HUES64 (cell line): ENCODE results near the gene NES.
A peak's percentile ranks its signal among the peaks of the same experiment; 100 is the strongest.

Experiments
- H3K27ac ChIP-seq: 2 replicates; pipeline ENCODE4 v1.7.0; 2013; ENCODE audit warnings: low read depth, low read length, inconsistent platforms
- H3K27me3 ChIP-seq: 2 replicates; pipeline ENCODE4 v1.6.1; 2013; ENCODE audit warnings: mild to moderate bottlenecking, low read length; ENCODE audit not compliant: insufficient read depth
- H3K36me3 ChIP-seq: 2 replicates; pipeline ENCODE4 v1.6.1; 2013; ENCODE audit warnings: mild to moderate bottlenecking, low read length; ENCODE audit not compliant: insufficient read depth
- H3K4me1 ChIP-seq: 2 replicates; pipeline ENCODE4 v1.6.1; 2013; ENCODE audit warnings: mild to moderate bottlenecking, low read length, moderate library complexity; ENCODE audit not compliant: insufficient read depth
- H3K4me3 ChIP-seq: 2 replicates; pipeline ENCODE4 v1.5.1; 2013; ENCODE audit warnings: mild to moderate bottlenecking, low read length, moderate library complexity
- H3K9ac ChIP-seq: 2 replicates; pipeline ENCODE4 v1.6.1; 2013; ENCODE audit warnings: mild to moderate bottlenecking, low read depth, low read length
- H3K9me3 ChIP-seq: 2 replicates; pipeline ENCODE4 v1.6.1; 2013; ENCODE audit warnings: low read depth, low read length; ENCODE audit not compliant: insufficient read depth
- WGBS: fragments of 150-250, 120-280 bp; methylation state at CpG from one replicate; pipeline ENCODE4 v1.1.7; 2013; ENCODE audit warnings: missing lambda C conversion rate; 5-methylcytosine and 5-hydroxymethylcytosine counted together

The NES gene

DNA sequence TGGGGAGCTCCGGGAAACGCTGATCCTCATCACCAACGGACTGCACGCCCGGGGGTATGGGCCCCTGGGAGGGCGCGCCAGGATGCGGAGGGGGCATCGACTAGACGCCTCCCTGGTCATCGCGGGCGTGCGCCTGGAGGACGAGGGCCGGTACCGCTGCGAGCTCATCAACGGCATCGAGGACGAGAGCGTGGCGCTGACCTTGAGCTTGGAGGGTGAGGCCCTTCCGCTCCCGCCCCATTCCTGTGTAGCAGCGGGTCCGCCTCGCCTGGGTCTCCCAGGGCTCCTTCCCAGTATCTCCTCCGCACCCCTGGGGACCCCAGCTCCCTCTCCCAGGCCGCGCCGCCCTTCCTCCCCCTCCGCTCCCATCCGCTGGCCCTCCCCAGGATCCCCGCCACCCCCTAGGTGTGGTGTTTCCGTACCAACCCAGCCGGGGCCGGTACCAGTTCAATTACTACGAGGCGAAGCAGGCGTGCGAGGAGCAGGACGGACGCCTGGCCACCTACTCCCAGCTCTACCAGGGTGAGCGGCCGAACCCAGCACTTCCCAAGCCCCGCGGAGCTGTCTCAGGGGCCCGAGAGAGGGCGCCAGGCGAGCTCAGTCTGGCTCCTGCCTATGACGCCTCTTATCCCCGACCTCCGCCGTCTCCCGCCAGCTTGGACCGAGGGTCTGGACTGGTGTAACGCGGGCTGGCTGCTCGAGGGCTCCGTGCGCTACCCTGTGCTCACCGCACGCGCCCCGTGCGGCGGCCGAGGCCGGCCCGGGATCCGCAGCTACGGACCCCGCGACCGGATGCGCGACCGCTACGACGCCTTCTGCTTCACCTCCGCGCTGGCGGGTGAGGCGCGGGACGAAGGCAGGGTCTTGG lies 53.0 kb downstream of the NES start:
- H3K9me3 ChIP-seq = no peaks in the 10 kb centered on the region
- no peak overlapping the region for H3K27ac ChIP-seq
- H3K36me3 ChIP-seq = no peaks in the 10 kb centered on the region
- H3K27me3 ChIP-seq = peaks cover 77% of the 10 kb centered on the region
- H3K9ac ChIP-seq = no peak overlapping the region; the same call in 1 of the 2 replicates
- peak overlapping the region; percentile 68 for H3K4me3 ChIP-seq
- H3K4me1 ChIP-seq = peaks cover under 1% of the 10 kb centered on the region; the same call in 1 of the 2 replicates
- WGBS = 2% methylated on average over 87 of the region's 87 CpGs

DNA sequence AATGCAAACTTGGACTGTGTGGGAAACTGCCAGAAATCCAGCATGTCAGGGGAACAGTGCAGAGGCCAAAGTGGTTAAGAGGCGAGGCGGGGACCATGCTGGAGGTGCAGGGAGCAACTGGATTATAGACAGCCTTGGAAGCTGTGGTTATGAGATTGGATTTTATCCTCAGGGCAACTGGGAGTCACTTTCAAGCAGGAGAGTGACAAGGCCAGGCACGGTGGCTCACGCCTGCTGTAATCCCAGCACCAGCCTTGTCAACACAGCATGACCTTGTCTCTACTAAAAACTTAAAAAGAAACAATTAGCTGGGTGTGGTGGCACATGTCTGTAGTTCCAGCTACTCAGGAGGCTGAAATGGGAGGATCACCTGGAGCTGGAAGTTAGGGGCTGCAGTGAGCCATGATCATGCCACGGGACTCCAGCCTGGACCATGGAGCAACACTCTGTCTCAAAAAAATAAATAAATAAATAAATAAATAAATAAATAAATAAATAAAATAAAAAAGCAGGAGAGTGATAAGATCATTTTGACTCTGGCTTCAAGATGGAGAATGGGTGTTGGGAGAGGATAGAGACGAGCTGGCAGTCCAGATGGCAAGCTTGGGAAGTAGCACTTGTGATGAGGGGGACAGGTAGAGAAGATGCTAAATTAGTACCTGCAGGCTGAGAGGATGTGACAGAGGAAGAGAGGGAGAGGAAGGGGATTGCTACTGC lies 54.5 kb downstream of the NES start:
- Histone ChIP-seq H3K9ac (no peak overlapping the region), H3K36me3 (no peaks in the 10 kb centered on the region), H3K4me3 (no peak overlapping the region), H3K4me1 (peaks cover 6% of the 10 kb centered on the region; the same call in 1 of the 2 replicates), H3K27ac (no peak overlapping the region), H3K9me3 (no peaks in the 10 kb centered on the region), H3K27me3 (peaks cover 82% of the 10 kb centered on the region)
- 75% methylated on average over 6 of the region's 6 CpGs for WGBS

- no peaks in the 10 kb centered on the region for H3K36me3 ChIP-seq
- H3K9ac ChIP-seq = no peak overlapping the region
- no peak overlapping the region for H3K4me3 ChIP-seq
- H3K9me3 ChIP-seq = no peaks in the 10 kb centered on the region
- H3K4me1 ChIP-seq = peaks cover 6% of the 10 kb centered on the region; the same call in 1 of the 2 replicates
- peaks cover 59% of the 10 kb centered on the region for H3K27me3 ChIP-seq
- WGBS = 33% methylated on average over 6 of the region's 6 CpGs
- H3K27ac ChIP-seq = no peak overlapping the region
Measured at GRCh38 chr1:156619582-156619955, 57.6 kb downstream of the NES start.

DNA sequence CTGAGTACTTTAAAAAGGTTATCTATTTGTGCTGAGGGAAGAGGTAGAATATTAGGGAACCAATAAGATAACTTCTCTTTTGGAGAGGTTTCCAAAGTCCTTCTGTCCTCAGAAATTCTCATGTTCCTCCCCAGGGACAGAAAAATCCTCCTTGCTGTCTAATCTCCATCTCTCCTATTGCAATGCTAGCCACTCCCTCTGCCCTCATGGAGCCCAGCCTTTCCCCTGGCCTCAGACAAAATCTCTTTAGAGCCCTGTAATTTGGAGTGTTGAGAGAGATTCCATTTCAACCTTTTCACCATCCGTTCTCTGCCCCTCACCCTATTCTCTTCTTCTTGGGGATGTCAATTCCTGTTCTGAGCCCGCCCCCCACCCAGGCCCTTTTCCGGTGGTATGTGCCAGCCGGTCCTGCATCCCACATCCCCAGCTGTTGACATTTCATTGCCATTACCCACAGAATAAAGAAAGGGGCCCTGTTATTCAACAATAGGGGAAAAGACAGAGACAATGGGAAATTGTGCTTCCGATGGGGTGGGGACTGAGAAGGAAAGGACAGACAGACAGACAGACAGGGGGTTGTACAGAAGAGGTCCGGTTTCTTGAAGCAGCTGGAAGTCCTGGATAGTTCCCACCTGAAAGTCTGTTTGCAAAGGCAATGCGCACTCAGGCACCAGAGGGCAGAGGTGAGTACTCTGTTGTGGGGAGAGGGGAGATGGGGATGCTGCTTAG lies 58.2 kb downstream of the NES start, which contains the start of gene HAPLN2:
Gene HAPLN2, plus strand, starts transcription at position 563 of the 729 bp plus-strand sequence. CDS start 4,076 bp downstream, outside the sequence.
- H3K9me3 ChIP-seq = no peaks in the 10 kb centered on the region
- H3K27me3 ChIP-seq = peaks cover 53% of the 10 kb centered on the region
- H3K36me3 ChIP-seq = no peaks in the 10 kb centered on the region
- no peak within 1 kb of the TSS for H3K9ac ChIP-seq
- H3K4me1 ChIP-seq = peaks cover 6% of the 10 kb centered on the region; the same call in 1 of the 2 replicates
- no peak within 1 kb of the TSS for H3K27ac ChIP-seq
- no peak within 1 kb of the TSS for H3K4me3 ChIP-seq
- WGBS = 7% methylated on average over 7 of the region's 7 CpGs
